K562 (cell line): ENCODE measurements around the gene INSR. TPM values are rescaled to one million over a fixed set of nuclear protein-coding genes. Genes with fewer than 3 reads are reported as not detected.

Experiments
- CTCF ChIP-seq, 3 experiments: IDR thresholded peaks in 2 of 3; conservative IDR thresholded peaks in 1 of 3; 2 replicates each; pipeline ENCODE4 v1.5.1; 2011 to 2012; ENCODE audit warnings: low read length in 3 of 3, mild to moderate bottlenecking in 3 of 3, control low read depth in 2 of 3, improper control_type of control experiment in 1 of 3, inconsistent platforms in 1 of 3, low read depth in 1 of 3, mixed read lengths in 1 of 3, moderate library complexity in 1 of 3; ENCODE audit not compliant: insufficient read depth in 2 of 3
- E4F1 ChIP-seq: fragments of 250-450 bp; sonication (Bioruptor Pico); IDR thresholded peaks from 2 replicates; pipeline ENCODE4 v1.5.0; 2021; ENCODE audit warnings: mild to moderate bottlenecking, borderline replicate concordance
- EGR1 ChIP-seq: fragments of 450-650 bp; conservative IDR thresholded peaks from 2 replicates; pipeline ENCODE4 v1.6.1; 2017; ENCODE audit warnings: mild to moderate bottlenecking
- NONO ChIP-seq, 2 experiments: fragments of 200-400 bp in 1 of 2; fragments of 450-650 bp in 1 of 2; formaldehyde crosslinking in 1 of 2; IDR thresholded peaks; 2 replicates each; pipeline ENCODE4 v1.6.1; 2017; ENCODE audit warnings: low read depth in 2 of 2, mild to moderate bottlenecking in 2 of 2, moderate library complexity in 2 of 2, low read length in 1 of 2
- RNF219 ChIP-seq: fragments of 250-450 bp; sonication (Bioruptor Pico); IDR thresholded peaks from 2 replicates; pipeline ENCODE4 v1.5.0; 2022; ENCODE audit warnings: mild to moderate bottlenecking
- ZBTB5 ChIP-seq: fragments of 450-650 bp; IDR thresholded peaks from 2 replicates; pipeline ENCODE4 v1.6.1; 2017; ENCODE audit warnings: antibody characterized with exemption
- ZNF354B ChIP-seq: fragments of 250-450 bp; sonication (Bioruptor Pico); IDR thresholded peaks from 2 replicates; pipeline ENCODE4 v1.4.0; 2020
- polyA plus RNA-seq, 8 experiments: library from polyadenylated mRNA; depleted of rRNA in 4 of 8; stranded (reverse) in 5 of 8; unstranded in 3 of 8; fragments of >200 nt; fragmentation: Nextera tagmentation in 2 of 8; fragmentation: Illumina TruSeq in 1 of 8; extraction: Ambion mirVana in 2 of 8; extraction: Trizol in 1 of 8; gene quantifications; 2 replicates each; pipeline versions ENCODE4 v1.2.1 to v1.2.3, GENCODE V29; 2011 to 2014; ENCODE audit warnings: inconsistent platforms in 1 of 8, missing spikeins in 1 of 8
- total RNA-seq, 7 experiments: library from RNA; depleted of rRNA in 6 of 7; stranded (reverse); fragments of >200 nt in 6 of 7; fragmentation: Illumina TruSeq in 2 of 7; extraction: Trizol in 2 of 7; gene quantifications; 2 replicates each; pipeline versions ENCODE4 v1.2.1 to v1.2.3, GENCODE V29; 2011 to 2021; ENCODE audit warnings: low replicate concordance in 1 of 7

INSR gene
- total and polyA plus RNA-seq, 9 of the 15 experiments (the other 6 are each of a cell fraction or from before 2014, with no cell fraction given): 0.04 to 0.88 (median 0.41) TPM

- TF ChIP-seq CTCF (IDR thresholded peaks at IDR 0.05 in 2 of 3, conservative IDR thresholded peaks at IDR 0.05 in 1 of 3; ENCODE audit: insufficient read depth in 2 of 3, low read depth in 1 of 3, low read length in 3 of 3) (no peak), E4F1 (CRISPR knock-in tag) (no peak), EGR1 (no peak), RNF219 (CRISPR knock-in tag) (no peak), NONO (IDR thresholded peaks at IDR 0.05; ENCODE audit: low read depth in 2 of 2, low read length in 1 of 2) (no peak), ZBTB5 (no peak), ZNF354B (no peak)
These were observed 5.2 kb downstream of the INSR start (continued) for GRCh38 chr19:7288977-7289376.
